HG03135 (cell line): ENCODE results near the gene IL19.
"Not testable (repeated sequence)": the region's sequence is repeated elsewhere in the genome, so short reads cannot be mapped to it uniquely, and the experiment has no call there.

Source experiments
- ATAC-seq: cut with Tn5 transposase; IDR thresholded peaks from one replicate; pipeline ENCODE4 v1.9.1; 2021; ENCODE audit warnings: mild to moderate bottlenecking, moderate library complexity; ENCODE audit not compliant: unreplicated experiment

The IL19 gene

DNA sequence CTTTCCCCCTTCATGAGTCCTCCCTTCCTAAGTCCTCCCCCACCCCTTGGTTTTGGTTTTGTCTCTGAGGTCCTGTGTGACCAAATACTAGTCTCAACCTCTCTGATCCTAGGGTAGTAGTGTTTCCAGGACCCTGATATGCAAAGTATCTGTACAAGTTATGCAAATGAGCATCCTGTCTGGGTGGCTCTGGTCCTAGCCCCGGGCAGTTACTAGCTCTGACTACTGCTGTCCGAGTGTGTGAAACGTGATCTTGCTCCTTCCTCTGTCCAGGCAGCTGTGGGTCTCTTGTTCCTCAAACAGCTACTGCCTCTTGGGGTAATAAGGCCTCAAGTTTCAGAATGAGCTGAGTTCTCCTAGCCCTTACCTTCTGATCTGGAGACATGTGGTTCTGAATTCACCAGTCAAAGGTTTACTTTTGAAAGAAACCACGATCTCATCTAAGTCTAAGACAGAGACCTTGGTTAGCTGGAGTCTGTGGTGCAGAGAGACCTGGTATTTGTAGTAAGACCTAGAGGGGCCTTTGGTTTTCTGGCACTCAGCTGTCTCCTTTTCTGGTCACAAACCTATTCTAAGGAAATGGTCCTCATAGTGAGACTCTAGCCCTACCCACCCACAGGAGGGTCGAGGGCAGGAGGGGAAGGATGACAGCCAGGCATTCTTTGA, 31.0 kb upstream of the IL19 start:
- peak; percentile 90 for ATAC-seq

DNA sequence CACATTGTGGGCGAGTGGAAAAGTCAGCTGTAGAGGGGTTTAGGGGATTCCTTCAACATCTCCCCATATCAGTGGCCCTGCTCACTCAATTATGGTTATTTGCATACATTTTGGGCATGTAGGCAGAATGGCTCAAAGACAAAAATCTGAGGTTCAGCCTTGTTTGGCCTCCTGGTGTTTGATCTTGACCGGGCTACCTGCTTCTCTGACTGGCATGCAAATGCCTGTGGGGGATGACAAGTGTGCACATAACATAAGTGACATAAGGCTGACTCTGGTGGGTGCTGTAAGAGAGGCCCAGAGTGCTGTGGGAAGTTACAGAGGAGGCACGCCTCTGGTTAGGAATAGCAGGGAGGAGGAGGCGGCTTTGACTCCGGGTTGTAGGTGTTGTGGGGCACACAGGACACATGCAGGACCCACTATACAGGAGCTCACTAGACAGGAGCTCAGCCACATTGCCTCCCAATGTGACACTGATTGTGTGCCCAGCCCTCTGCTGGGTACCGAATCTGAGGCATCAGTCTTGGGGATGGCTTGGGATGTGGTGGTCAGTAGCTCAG, 29.4 kb upstream of the IL19 start:
- ATAC-seq, result no peak

DNA sequence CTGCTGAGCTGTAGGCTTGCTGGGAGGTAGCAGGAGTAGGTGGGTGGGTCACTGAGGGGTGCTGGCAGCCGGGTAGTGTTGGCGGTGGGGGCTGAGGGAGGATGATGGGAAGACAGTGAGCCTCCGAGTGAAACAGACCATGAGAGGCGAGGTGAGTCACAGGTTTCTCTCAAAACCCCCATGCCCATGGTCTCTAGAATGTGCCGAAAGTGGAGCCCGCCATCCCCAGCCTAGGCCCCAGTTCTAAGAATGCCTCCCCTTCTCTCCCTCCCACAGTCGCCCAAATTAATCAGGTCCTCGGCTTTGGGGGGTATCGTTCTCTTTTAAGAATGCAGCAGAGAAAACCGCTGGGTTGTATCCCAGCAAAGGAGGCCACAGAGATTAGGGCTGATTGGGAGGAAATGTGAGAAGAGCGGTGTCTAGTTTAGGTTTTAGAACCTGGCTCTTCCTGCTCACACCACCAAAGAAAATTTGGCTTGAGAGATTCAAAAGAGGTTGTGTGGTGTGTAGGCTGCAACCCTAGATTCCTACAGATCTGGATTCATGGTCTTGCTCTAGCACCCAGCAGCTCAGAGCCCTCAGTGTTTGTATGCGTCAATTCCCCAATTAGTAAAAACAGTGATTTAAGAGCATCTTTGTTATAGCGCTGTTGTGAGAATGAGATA, 27.7 kb upstream of the IL19 start:
- ATAC-seq, result no peak

DNA sequence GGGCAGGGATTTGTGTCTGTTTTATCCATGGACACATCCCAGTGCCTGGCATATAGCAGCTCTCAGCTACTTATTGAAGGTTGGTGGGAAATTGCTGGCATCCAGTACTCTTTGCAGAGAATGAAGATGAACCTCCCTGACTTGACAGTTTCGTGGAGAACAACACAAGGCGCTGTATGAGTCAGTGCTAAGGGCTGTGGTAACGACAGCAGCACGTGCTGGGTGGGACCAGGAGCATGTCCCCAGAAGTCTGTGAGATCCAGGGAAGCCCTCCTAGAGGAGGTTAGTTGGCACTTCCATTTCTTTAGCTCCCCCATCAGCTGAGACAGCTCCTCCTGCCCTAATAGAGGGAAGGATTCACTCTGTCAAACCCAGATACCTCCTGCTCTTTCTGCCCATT, 25.9 kb upstream of the IL19 start:
- no peak for ATAC-seq

DNA sequence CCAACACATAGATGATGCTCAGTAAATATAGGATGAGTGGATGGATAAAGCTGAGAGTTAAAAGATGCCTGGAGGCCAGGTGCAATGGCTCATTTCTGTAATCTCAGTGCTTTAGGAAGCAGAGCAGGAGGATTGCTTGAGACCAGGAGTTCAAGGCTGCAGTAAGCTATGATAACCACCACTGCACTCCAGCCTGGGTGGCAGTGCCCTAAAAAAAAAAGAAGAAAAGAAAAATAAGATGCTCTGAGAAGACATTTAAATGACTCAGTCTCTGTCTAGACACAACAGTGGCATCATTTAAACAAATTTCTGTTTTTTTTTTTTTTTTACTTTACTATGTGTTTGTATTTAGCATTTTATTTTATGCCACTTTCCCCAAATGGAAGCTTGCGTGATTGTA, 25.3 kb upstream of the IL19 start:
- no peak for ATAC-seq

DNA sequence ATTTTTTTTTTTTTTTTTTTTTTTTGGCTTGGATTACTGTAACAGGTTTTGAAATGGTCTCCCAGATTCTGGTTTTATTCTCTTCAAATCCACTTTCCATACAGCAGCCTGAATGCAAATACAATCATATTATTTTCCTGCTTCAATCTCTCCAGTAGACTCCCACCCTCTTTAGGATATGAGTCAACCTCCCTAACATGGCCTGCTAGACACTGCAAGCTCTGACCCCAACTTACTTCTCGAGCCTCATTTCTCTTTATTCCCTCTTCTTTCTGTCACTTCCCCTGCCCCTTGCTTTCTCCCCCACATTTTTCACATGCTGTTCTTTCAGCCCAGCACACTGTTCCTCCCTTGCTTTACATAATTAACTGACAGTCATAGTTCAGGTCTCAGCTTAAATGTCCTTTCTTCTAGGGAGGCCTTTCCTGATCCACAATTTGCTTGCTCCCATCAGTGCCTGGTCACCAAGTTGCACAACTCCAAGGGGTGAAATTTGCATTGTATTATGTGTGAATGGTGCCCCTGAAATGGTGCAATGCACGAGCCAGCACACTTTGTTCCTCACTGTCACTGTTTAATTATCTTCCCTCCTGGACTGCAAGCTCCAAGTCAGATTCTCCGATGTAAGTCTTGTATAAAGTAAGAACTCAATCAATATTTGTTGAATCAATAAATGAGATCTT, 22.1 kb upstream of the IL19 start:
- ATAC-seq, result no peak

DNA sequence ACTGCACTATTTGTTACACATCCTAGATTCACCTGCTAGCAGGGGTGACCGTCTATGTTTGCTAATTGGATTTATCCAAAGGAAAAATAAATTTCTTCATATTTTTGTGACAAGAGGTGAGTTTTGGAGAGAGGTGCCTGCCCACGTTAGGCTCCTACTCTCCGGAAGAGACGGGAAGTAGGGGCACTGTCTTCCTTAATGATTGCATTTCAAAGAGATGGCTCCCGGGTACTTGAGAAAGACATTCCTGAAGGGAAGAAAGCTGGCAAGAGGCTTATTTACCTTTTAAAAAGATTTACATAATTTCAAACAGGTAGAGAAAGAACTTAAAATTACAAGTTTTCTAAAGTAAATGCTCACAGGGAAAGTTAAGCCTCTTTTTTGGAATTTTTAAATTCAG, 18.7 kb upstream of the IL19 start:
- no peak for ATAC-seq

DNA sequence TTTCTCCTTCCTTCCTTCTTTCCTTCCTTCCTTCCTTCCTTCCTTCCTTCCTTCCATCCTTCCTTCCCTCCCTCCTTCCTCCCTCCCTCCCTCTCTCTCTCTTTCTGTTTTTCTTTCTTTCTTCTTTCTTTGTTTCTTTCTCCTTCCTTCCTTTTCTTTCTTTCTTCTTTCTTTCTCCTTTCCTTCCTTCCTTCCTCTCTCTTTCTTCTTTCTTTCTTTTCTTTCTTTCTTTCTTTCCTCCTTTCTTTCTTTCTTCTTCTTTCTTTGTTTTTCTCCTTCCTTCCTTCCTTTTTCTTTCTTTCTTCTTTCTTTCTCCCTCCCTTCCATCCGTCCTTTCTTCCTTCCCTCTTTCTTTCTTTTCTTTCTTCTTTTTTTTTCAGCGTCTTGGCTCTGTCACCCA, 18.1 kb upstream of the IL19 start:
- ATAC-seq, result no peak

DNA sequence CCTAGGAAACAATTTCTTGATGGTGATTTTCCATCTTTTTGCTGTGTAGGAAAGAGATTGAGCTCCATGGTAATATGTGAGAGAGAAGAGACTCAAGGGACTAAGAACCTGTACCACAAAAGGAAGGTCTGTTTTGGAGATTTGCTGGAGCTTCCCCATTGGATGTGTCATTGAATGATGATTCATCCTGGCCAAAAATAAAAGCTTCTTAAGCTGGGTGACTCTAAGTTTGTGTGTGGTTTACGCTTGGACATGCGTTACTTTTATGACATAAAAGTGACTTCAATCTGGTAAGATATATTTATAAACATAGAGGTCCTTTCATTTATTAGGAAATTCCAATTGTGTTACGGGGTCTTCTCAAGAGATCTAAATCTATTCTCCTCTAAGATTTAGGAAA, 17.4 kb upstream of the IL19 start:
- no peak for ATAC-seq

DNA sequence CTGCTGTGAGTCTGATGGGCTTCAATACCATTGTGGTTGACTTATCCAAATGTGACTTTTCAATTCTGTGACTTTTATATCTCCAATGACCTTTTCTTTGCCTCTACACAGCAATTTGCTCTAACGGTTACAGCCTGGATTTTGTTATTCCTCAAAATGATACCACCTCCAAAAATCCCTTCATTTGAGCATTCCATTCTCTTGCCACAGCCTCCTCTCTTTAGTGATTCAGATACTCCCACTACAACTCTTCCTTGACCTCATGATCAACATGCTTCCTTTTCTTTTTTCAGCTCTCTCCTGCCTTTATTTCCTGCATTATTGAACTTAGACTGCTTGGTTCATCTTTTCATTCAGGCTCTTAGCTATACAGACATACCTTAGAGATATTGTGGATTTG, 16.6 kb upstream of the IL19 start:
- no peak for ATAC-seq

DNA sequence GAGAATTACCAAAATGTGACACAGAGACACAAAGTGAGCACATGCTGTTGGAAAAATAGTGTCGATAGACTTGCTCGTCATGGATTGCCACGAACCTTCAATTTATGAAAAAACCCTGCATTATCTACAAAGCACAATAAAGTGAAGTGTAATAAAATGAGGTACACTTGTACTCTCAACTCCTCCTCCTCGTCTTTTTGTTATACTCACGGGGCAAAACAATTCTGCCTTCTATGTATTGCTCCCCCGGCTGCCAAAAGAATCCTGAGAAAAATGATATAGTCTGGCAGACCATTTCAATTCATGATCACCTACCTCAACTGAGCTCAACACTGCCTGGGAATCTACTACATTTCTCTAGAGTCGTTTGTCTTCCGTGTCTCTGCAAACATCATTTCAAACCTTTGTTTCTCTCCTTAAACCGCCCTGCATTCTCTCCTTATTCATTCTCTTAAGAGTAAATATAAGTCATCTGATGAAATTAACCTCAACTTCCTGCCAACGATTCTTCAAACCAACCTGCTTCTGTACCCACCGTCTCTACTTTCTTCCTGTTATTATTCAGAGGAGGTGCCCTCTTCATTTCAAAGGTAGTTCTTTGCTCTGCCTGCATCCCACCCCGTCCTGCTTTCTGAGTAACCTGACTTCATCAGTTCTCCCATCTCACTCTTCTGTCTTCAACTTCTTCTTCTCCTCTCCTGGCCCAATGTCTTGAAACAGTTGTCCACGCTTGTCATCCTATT, 12.9 kb upstream of the IL19 start:
- ATAC-seq, result no peak

DNA sequence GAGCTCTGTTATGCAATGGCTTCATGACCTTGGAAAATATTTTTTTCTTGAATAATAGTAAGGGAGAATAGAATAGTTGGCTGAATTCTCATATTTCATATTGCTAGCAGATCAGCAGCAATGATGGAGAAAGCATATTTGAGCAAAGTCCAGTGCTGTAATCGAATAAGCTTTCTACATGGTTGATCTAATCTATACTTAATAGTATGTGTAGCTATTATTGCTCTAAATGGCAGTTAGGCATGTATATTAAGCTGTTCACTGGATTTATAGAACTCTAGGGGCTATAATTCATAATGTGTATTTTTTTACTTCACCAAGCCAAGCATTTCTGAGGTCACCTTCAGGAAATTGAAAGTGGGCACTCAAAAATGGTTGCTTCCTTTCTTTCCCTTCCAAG, 10.0 kb upstream of the IL19 start:
- ATAC-seq, result no peak

DNA sequence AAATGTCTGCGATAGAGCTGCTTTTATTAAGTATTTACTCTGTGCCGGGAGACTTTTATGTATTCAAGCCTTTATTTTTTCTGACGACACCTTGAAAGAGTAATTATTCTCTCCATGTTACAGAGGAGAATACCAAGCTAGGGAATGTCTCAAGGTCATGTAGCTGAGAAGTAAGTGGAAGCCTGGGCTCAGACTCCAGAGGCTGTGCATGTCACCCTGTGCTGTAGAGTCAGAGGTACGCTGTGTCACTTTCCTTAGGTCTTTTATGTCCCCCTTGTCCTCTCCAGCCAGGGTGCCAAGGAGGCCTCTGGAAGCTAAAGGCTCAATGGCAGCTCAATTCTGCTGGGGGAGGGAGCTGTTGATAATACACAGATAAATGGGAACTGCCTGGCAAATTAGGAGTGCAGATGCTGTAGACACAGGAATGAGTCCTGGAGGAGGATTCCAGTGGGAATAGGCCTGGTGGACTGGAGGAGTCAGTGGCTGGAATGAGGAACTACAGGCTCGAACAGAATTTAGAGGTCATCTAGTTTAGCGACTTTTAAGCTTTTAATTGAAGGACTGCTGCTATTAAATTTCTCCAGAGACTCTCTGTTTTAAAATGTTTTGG, 9.3 kb upstream of the IL19 start:
- no peak for ATAC-seq

DNA sequence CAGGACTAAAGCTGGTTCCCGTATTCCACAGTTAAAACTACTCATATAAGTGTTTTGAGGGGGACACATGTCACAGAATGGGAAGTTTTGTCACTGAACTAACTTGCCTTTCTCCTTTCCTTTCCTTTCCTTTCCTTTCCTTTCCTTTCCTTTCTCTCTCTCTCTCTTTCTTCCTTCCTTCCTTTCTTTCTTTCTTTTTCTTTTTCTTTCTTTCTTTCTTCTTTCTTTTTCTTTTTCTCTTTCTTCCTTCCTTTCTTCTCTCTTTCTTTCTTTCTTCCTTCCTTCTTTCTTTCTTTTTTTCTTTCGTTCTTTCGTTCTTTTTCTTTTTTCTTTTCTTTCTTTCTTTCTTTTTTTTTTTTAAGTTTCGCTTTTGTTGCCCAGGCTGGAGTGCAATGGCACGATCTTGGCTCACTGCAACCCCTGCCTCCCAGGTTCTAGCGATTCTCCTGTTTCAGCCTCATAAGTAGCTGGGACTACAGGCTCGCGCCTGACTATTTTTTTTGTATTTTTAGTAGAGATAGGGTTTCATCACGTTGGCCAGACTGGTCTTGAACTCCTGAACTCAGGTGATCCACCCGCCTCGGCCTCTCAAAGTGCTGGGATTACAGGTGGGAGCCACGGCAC, 7.7 kb upstream of the IL19 start:
- ATAC-seq, result not testable (repeated sequence)

DNA sequence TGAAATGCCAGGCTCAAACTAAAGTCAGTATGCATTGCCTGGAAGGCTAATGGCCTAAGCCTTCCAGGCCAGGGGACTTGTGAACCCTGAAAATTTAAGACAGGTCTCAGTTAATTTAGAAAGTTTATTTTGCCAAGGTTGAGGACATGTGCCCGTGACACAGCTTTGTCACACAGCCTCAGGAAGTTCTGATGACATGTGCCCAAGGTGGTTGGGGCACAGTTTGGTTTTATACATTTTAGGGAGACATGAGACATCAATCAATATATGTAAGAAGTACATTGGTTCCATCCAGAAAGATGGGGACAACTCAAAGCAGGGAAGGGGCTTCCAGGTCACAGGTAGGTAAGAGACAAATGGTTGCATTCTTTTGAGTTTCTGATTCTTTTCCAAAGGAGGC, 4.8 kb upstream of the IL19 start:
- ATAC-seq, result not testable (repeated sequence)

DNA sequence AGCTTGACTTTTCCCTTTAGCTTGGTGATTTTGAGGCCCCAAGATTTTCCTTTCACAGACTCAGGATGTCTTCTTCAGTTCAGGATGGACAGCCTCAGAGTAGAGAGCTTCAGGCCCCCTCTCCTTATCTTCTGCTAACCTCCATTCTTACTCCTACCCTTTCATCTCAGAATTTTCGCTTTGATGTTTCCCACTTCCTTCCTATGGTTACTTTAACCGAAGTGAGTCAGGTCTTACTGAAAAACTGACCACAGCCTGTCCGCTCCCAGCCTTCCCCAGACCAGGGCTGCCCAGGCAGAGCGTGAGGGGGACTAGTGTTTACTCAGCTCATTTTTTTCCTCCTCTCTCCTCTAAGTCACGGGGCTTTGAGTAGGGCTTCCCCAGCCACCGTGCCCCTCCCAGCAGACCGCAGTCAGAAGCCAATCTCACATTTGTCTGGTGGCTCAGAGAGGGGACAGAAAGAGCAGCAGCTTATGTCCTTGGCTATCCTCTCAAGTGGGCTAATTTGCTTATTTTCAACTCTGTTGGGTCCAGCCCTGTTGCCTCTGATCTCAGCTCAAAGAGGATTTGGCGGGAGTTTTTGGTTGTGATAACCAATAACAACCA, 4.2 kb upstream of the IL19 start:
- peak; percentile 51 for ATAC-seq

DNA sequence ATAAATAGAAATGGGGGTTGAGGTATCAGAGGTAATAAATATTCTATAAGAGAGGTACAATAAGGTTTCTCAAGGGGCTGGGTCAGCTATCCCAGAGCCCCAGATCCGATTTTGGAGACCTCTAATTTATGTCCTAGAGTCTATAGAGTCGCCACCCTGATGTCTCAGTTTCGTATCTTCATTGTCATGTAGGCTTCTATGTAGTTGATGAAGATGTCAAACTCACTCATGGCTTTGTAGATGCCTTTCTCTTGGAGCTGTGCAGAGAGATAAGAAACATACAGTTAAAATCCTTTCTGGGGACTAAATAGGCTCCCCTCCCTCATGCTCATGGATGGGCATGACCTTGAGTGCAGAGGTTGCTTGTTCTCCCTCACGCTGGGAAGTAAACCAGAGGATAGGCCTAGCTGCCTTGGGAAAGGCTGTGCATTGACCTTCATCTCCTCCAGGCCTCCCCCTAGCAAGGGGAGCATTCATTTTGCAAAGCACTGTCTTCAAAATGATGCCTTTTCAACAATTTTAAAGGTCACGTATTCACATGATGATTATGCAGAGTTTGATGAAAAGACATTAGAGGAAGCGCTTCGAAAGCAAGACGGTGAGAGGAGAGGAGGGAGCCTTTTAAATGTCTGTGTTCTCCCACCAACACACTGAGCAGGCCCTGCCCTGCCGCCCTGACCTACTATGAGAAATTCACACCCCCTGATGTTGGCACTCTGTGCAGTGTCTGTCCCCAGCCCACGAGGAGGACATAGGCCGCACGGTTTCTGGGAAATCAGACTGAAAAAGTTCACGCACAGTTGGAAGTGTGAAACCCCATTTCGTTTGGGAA, 1.9 kb upstream of the IL19 start:
- peak; percentile 2 for ATAC-seq

DNA sequence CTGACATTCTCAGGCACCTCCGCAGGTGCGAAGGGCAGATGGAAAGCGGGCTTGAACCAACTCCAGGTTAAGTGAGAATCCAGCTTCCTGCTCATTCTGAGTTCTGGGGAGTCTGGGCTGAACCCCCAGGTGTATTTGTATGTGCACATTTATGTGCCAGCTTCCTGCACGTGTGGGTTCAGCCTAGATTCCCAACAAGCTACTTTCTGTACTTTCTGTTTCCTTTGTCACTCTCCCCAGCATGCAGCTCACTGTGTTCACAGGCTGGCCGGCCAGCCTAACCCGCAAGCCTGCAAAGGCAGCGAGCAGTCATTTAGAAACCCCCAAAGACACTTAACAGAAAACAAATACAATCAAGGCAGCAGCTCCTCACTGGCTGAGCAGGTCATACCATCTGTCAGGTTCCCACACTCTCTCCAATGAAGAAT, 1.3 kb upstream of the IL19 start:
- ATAC-seq, result peak; percentile 66

DNA sequence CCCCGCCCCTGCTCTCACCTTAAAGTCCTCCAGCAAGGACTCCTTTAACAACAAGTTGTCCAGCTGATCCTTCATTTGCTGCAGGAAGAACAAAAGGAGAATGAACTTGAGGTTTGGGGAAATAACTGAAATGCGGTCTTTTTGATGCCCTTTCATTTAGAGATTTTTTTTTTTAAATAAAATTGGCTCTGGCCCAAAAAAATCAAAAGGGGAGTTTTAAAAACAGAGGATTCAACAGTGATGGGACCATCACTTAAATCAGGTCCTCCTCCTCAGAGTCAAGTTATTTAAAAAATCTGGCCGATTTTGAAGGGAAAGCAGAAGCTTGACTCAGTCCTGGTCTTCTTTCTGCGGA, 742 bp downstream of the IL19 start:
- no peak for ATAC-seq
